Measurements from ENCODE around the gene CAPZA1. TPM values are rescaled to one million over a fixed set of nuclear protein-coding genes. Genes with fewer than 3 reads are reported as not detected.
"Not testable (repeated sequence)": the region's sequence is repeated elsewhere in the genome, so short reads cannot be mapped to it uniquely, and the experiment has no call there.

The CAPZA1 gene
- total RNA-seq, 2 donors from 2014 or later, result 284 to 302 TPM

- Mint-ChIP-seq H3K9me3 (no peaks in the 10 kb centered on the region), H3K36me3 (ENCODE audit: low read depth) (peaks cover 67% of the 10 kb centered on the region), H3K4me1 (peaks cover 38% of the 10 kb centered on the region), H3K27ac (peak overlapping the region; percentile 42), H3K4me3 (peak overlapping the region; percentile 34), H3K27me3 (no peaks in the 10 kb centered on the region)
- ATAC-seq (replicated peaks), result no peak
Measured at GRCh38 chr1:112638110-112638428, 18.4 kb downstream of the CAPZA1 start.

DNA sequence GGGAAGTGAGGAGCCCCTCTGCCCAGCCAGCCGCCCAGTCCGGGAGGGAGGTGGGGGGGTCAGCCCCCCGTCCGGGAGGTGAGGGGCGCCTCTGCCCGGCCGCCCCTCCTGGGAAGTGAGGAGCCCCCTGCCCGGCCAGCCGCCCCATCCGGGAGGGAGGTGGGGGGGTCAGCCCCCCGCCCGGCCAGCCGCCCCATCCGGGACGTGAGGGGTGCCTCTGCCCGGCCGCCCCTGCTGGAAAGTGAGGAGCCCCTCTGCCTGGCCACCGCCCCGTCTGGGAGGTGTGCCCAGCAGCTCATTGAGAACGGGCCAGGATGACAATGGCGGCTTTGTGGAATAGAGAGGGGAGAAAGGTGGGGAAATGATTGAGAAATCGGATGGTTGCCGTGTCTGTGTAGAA is 20.8 kb downstream of the CAPZA1 start:
- Mint-ChIP-seq H3K4me1 (peaks cover 29% of the 10 kb centered on the region), H3K36me3 (ENCODE audit: low read depth) (peaks cover 74% of the 10 kb centered on the region)
- not testable (repeated sequence) for H3K4me3 Mint-ChIP-seq; H3K27me3 Mint-ChIP-seq; H3K9me3 Mint-ChIP-seq; H3K27ac Mint-ChIP-seq; ATAC-seq (replicated peaks)

GRCh38 chr1:112643080-112643479 is 23.4 kb downstream of the CAPZA1 start:
- Mint-ChIP-seq H3K4me1 (peaks cover 20% of the 10 kb centered on the region), H3K9me3 (no peaks in the 10 kb centered on the region), H3K36me3 (ENCODE audit: low read depth) (peaks cover 79% of the 10 kb centered on the region), H3K27ac (no peak overlapping the region), H3K27me3 (no peaks in the 10 kb centered on the region), H3K4me3 (no peak overlapping the region)
- no peak for ATAC-seq (replicated peaks)

DNA sequence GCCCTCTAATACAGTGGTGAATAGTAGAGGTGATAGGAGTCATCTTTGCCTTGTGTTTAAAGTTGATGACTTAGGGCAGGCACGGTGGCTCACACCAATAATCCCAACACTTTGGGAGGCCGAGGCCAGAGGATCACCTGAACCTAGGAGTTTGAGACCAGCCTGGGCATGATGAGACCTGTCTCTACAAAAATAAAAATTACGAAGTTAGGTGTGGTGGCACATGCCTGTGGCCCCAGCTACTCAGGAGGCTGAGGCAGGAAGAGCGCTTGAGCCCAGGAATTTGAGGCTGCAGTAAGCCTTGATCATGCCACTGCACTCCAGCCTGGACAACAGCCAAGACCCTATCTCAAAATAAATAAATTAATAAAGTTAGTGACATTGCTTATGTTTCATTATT is 26.6 kb downstream of the CAPZA1 start:
- ATAC-seq (replicated peaks), result no peak
- no peaks in the 10 kb centered on the region for H3K27me3 Mint-ChIP-seq
- H3K36me3 Mint-ChIP-seq (ENCODE audit: low read depth), result peaks cover 100% of the 10 kb centered on the region
- H3K4me1 Mint-ChIP-seq, result peaks cover 30% of the 10 kb centered on the region
- H3K4me3 Mint-ChIP-seq, result peak overlapping the region; percentile 5
- no peaks in the 10 kb centered on the region for H3K9me3 Mint-ChIP-seq
- H3K27ac Mint-ChIP-seq, result peak overlapping the region; percentile 10

GRCh38 chr1:112651205-112651604 is 31.6 kb downstream of the CAPZA1 start:
- peak; percentile 69 for ATAC-seq (replicated peaks)
- H3K4me3 Mint-ChIP-seq, result no peak overlapping the region
- H3K36me3 Mint-ChIP-seq (ENCODE audit: low read depth), result peaks cover 99% of the 10 kb centered on the region
- H3K4me1 Mint-ChIP-seq, result peaks cover 22% of the 10 kb centered on the region
- H3K27me3 Mint-ChIP-seq, result no peaks in the 10 kb centered on the region
- H3K27ac Mint-ChIP-seq, result peak overlapping the region; percentile 6
- no peaks in the 10 kb centered on the region for H3K9me3 Mint-ChIP-seq

DNA sequence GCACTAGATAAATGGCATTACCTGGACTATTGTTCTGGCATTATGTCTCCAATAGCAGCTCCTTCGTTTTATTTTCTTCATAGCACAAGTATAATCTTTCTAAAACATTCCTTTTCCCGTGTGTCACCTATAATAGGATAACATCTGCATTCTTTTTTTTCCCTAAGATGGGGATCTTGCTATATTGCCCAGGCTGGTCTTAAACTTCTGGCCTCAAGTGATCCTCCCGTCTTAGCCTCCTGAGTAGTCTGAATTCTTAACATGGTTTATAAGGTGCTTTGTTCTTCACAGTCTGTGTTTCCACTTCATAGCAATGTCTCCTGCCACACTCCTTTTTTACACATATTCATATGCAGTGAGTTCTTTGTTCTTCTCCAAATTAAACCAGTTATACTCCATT is 46.2 kb downstream of the CAPZA1 start:
- no peak for ATAC-seq (replicated peaks)
- Mint-ChIP-seq H3K27me3 (no peaks in the 10 kb centered on the region), H3K4me1 (peaks cover 35% of the 10 kb centered on the region), H3K36me3 (ENCODE audit: low read depth) (peaks cover 100% of the 10 kb centered on the region), H3K9me3 (peaks cover 3% of the 10 kb centered on the region), H3K4me3 (no peak overlapping the region), H3K27ac (peak overlapping the region; percentile 16)

- Mint-ChIP-seq H3K27ac (peak overlapping the region; percentile 90), H3K27me3 (no peaks in the 10 kb centered on the region), H3K4me1 (peaks cover 35% of the 10 kb centered on the region), H3K36me3 (ENCODE audit: low read depth) (peaks cover 100% of the 10 kb centered on the region), H3K9me3 (peaks cover 3% of the 10 kb centered on the region), H3K4me3 (peak overlapping the region; percentile 61)
- ATAC-seq (replicated peaks), result peak; percentile 86
Measured at GRCh38 chr1:112666946-112667345, 47.3 kb downstream of the CAPZA1 start.

DNA sequence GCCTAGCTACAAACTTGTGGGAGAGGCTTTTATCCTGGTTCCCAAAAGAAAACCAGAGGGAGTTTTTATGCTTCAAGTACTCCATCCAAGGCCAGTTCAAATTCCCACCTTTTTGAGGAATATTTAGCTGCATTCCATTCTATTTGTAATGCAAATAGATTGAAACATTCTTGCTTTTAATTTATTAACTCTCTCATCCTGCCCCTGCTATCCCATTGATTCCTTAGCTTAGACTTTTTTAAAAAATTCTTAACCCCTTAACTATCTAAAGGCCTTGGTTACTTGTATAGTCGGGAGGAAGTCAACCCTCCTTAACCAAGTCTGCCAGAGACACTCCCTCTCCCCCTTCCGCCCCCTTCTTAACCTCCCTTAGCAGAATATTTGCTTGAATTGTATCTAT is 52.4 kb downstream of the CAPZA1 start:
- Mint-ChIP-seq H3K36me3 (ENCODE audit: low read depth) (peaks cover 75% of the 10 kb centered on the region), H3K4me3 (no peak overlapping the region), H3K9me3 (peaks cover 3% of the 10 kb centered on the region), H3K4me1 (peaks cover 43% of the 10 kb centered on the region), H3K27me3 (no peaks in the 10 kb centered on the region), H3K27ac (peak overlapping the region; percentile 94)
- no peak for ATAC-seq (replicated peaks)

- peaks cover 66% of the 10 kb centered on the region for H3K36me3 Mint-ChIP-seq (ENCODE audit: low read depth)
Measured at GRCh38 chr1:112672842-112673241, 53.2 kb downstream of the CAPZA1 start.

GRCh38 chr1:112673592-112674439 is 54.2 kb downstream of the CAPZA1 start:
- H3K9me3 Mint-ChIP-seq, result no peaks in the 10 kb centered on the region
- peaks cover 45% of the 10 kb centered on the region for H3K4me1 Mint-ChIP-seq
- ATAC-seq (replicated peaks), result peak; percentile 18
- no peaks in the 10 kb centered on the region for H3K27me3 Mint-ChIP-seq
- H3K36me3 Mint-ChIP-seq (ENCODE audit: low read depth), result peaks cover 57% of the 10 kb centered on the region
- peak overlapping the region; percentile 94 for H3K27ac Mint-ChIP-seq
- peak overlapping the region; percentile 94 for H3K4me3 Mint-ChIP-seq

More at GRCh38 chr1:112672842-112673241, 53.2 kb downstream of the CAPZA1 start:
- Mint-ChIP-seq H3K27me3 (no peaks in the 10 kb centered on the region), H3K9me3 (no peaks in the 10 kb centered on the region), H3K4me3 (peak overlapping the region; percentile 94), H3K4me1 (peaks cover 41% of the 10 kb centered on the region), H3K27ac (peak overlapping the region; percentile 94)
- no peak for ATAC-seq (replicated peaks)

DNA sequence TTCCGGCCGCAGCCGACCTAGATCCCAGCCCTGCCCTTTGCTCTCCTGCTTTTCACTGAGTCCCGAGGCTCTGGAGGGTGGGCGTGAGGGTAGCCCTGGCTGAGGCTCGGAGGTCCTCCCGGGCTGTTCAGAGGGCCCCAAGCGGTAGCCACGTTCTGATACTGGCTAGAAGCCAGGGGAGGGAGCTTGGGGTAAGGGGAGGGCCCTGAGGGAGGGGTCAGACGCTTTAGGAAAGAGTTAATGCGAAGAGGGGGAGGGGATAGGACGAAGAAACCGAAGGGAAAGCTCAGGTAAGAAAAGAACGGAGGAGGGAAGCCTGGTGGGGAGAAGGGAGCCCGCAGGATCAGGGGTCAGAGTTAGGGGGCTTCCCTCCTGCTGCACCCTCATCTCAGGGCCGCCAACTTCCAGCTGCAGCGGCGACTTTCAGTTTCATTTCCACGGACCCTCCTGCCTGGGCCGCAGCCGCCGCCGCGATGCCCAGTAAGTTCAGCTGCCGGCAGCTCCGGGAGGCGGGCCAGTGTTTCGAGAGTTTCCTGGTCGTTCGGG is 54.9 kb downstream of the CAPZA1 start, which contains the start of gene MOV10:
Gene MOV10 (plus strand): TSS at position 220 of the 546 bp plus-strand sequence. CDS start 254 bp downstream, at position 474.
- Mint-ChIP-seq H3K4me1 (peaks cover 43% of the 10 kb centered on the region), H3K27ac (peak within 1 kb of the TSS; percentile 94), H3K4me3 (peak within 1 kb of the TSS; percentile 94), H3K27me3 (no peaks in the 10 kb centered on the region), H3K9me3 (no peaks in the 10 kb centered on the region), H3K36me3 (ENCODE audit: low read depth) (peaks cover 50% of the 10 kb centered on the region)
- peak; percentile 81 for ATAC-seq (replicated peaks)

- H3K4me1 Mint-ChIP-seq, result peaks cover 41% of the 10 kb centered on the region
Measured at GRCh38 chr1:112674986-112675727, 55.5 kb downstream of the CAPZA1 start.

DNA sequence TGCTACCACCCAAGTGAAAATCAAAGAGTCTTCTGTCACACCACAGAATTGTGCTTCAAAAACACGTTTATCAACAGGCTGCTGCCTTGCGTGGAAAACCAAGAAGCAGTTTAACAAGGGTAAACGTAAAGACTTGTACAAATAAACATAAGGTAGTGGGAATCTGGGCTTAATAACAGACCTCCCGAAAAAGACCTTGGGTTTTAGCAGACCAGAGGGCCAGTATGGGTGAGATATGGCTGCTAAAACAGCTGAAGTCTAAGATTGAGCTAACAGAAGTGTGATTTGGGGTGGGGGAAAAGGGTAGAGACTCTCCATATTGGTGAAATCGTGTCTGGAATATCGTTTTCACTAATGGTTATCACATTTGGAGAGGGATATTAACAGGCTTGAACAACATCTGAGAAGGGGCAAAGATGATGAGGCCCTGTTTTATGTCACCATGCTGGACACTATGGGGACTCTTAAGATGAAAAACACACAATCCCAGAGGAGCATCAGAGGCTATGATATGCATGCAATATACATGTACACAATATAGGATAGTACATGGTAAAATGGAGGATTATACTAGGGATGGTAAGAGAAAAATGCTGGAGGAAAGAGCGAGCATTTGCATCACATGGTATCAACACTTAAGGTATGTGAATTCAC is 56.2 kb downstream of the CAPZA1 start:
- peak overlapping the region; percentile 94 for H3K4me3 Mint-ChIP-seq
- no peaks in the 10 kb centered on the region for H3K27me3 Mint-ChIP-seq
- no peak for ATAC-seq (replicated peaks)
- peak overlapping the region; percentile 32 for H3K27ac Mint-ChIP-seq
- peaks cover 36% of the 10 kb centered on the region for H3K36me3 Mint-ChIP-seq (ENCODE audit: low read depth)
- H3K9me3 Mint-ChIP-seq, result no peaks in the 10 kb centered on the region
- peaks cover 41% of the 10 kb centered on the region for H3K4me1 Mint-ChIP-seq

More at GRCh38 chr1:112674986-112675727, 55.5 kb downstream of the CAPZA1 start:
- peaks cover 43% of the 10 kb centered on the region for H3K36me3 Mint-ChIP-seq (ENCODE audit: low read depth)
- no peaks in the 10 kb centered on the region for H3K27me3 Mint-ChIP-seq
- peak overlapping the region; percentile 94 for H3K27ac Mint-ChIP-seq
- no peaks in the 10 kb centered on the region for H3K9me3 Mint-ChIP-seq
- peak; percentile 55 for ATAC-seq (replicated peaks)
- peak overlapping the region; percentile 94 for H3K4me3 Mint-ChIP-seq

DNA sequence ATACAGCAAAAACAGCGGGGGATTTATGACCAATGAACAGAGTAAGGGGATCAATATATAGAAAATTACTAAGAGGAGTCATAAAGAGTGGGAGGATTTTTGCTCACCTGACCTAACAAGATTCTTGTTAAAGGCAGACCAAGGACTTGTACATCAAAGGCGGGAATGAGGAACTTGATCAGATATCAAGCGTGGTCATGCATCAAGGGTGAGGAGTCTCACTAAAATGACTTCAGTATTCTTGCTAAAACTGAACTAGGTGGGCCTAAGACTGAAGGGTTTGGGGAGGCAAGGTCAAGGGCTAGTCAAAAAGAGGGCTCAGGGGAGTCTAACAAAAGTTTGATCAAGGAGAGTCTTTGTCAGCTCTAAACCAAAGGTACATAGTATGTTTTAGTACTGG is 56.9 kb downstream of the CAPZA1 start:
- H3K27me3 Mint-ChIP-seq, result no peaks in the 10 kb centered on the region
- no peaks in the 10 kb centered on the region for H3K9me3 Mint-ChIP-seq
- peaks cover 29% of the 10 kb centered on the region for H3K36me3 Mint-ChIP-seq (ENCODE audit: low read depth)
- H3K4me3 Mint-ChIP-seq, result peak overlapping the region; percentile 94
- peaks cover 41% of the 10 kb centered on the region for H3K4me1 Mint-ChIP-seq
- no peak for ATAC-seq (replicated peaks)
- H3K27ac Mint-ChIP-seq, result no peak overlapping the region
